Skeletal muscle satellite cell (primary cell): ENCODE data around the gene GSKIP.

Experiments
- H3K27me3 ChIP-seq: 2 replicates; pipeline ENCODE4 v1.7.0; 2013; ENCODE audit warnings: low read length; ENCODE audit not compliant: control insufficient read depth, insufficient read depth
- H3K36me3 ChIP-seq: 2 replicates; pipeline ENCODE4 v1.7.0; 2013; ENCODE audit warnings: mild to moderate bottlenecking, control low read depth, low read length; ENCODE audit not compliant: insufficient read depth
- H3K4me1 ChIP-seq: 2 replicates; pipeline ENCODE4 v1.7.0; 2013; ENCODE audit warnings: low read length; ENCODE audit not compliant: control insufficient read depth, insufficient read depth
- H3K4me2 ChIP-seq: 2 replicates; pipeline ENCODE4 v1.7.0; 2013; ENCODE audit warnings: mild to moderate bottlenecking, low read length
- H3K4me3 ChIP-seq: 2 replicates; pipeline ENCODE4 v1.7.0; 2013; ENCODE audit warnings: low read length
- H3K9ac ChIP-seq: 2 replicates; pipeline ENCODE4 v1.7.0; 2013; ENCODE audit warnings: mild to moderate bottlenecking, low read depth, low read length, moderate library complexity
- H3K9me3 ChIP-seq: replicated peaks from 2 replicates; pipeline ENCODE4 v1.7.0; 2013; ENCODE audit warnings: mild to moderate bottlenecking, control low read depth, low read length

GSKIP gene

GRCh38 chr14:96400495-96400894 lies 37.2 kb downstream of the GSKIP start:
- Histone ChIP-seq H3K9me3 (no peaks in the 10 kb centered on the region), H3K4me2 (no peak overlapping the region), H3K27me3 (peaks cover 13% of the 10 kb centered on the region), H3K36me3 (no peaks in the 10 kb centered on the region), H3K9ac (no peak overlapping the region), H3K4me3 (no peak overlapping the region), H3K4me1 (no peaks in the 10 kb centered on the region)

GRCh38 chr14:96403409-96403808 lies 40.1 kb downstream of the GSKIP start:
- Histone ChIP-seq H3K27me3 (peaks cover 13% of the 10 kb centered on the region), H3K36me3 (no peaks in the 10 kb centered on the region), H3K4me3 (no peak overlapping the region), H3K9ac (no peak overlapping the region), H3K4me2 (no peak overlapping the region), H3K4me1 (no peaks in the 10 kb centered on the region), H3K9me3 (no peaks in the 10 kb centered on the region)

DNA sequence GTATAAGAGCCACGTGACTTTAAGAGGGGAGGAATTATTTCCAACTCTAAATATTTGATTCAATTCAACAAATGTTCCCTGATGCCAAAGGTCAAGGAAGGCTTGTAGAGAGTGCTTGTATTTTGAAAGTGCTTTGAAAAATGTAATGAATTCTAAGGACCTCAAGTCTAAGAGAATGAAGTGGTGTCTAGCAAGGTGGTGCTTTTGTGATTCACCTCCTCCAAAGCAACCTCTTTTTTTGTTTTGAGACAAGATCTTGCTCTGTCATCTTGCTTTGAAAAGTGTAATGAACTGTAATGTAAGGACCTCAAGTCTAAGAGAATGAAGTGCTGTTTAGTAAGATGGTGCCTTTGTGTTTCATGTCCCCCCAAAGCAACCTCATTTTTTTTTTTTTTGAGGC lies 42.4 kb downstream of the GSKIP start:
- H3K9ac ChIP-seq = no peak overlapping the region
- H3K4me3 ChIP-seq = no peak overlapping the region
- H3K27me3 ChIP-seq = peaks cover 7% of the 10 kb centered on the region
- H3K36me3 ChIP-seq = no peaks in the 10 kb centered on the region
- no peaks in the 10 kb centered on the region for H3K9me3 ChIP-seq
- no peak overlapping the region for H3K4me2 ChIP-seq
- H3K4me1 ChIP-seq = no peaks in the 10 kb centered on the region

- H3K9ac ChIP-seq = no peak overlapping the region
- no peak overlapping the region for H3K4me2 ChIP-seq
- peaks cover 7% of the 10 kb centered on the region for H3K27me3 ChIP-seq
- H3K4me3 ChIP-seq = no peak overlapping the region
- no peaks in the 10 kb centered on the region for H3K4me1 ChIP-seq
- no peaks in the 10 kb centered on the region for H3K9me3 ChIP-seq
- H3K36me3 ChIP-seq = no peaks in the 10 kb centered on the region
These were observed 44.7 kb downstream of the GSKIP start for GRCh38 chr14:96407935-96408570.

- H3K4me2 ChIP-seq = no peak overlapping the region
- H3K27me3 ChIP-seq = peaks cover 9% of the 10 kb centered on the region
- no peaks in the 10 kb centered on the region for H3K4me1 ChIP-seq
- no peak overlapping the region for H3K4me3 ChIP-seq
- H3K9me3 ChIP-seq = no peaks in the 10 kb centered on the region
- no peak overlapping the region for H3K9ac ChIP-seq
- H3K36me3 ChIP-seq = no peaks in the 10 kb centered on the region
These were observed 45.3 kb downstream of the GSKIP start for GRCh38 chr14:96408608-96409007.

- no peaks in the 10 kb centered on the region for H3K36me3 ChIP-seq
- no peaks in the 10 kb centered on the region for H3K4me1 ChIP-seq
- H3K4me2 ChIP-seq = no peak overlapping the region
- H3K9me3 ChIP-seq = no peaks in the 10 kb centered on the region
- H3K9ac ChIP-seq = no peak overlapping the region
- peaks cover 16% of the 10 kb centered on the region for H3K27me3 ChIP-seq
- no peak overlapping the region for H3K4me3 ChIP-seq
These were observed 46.4 kb downstream of the GSKIP start for GRCh38 chr14:96409701-96410100.

DNA sequence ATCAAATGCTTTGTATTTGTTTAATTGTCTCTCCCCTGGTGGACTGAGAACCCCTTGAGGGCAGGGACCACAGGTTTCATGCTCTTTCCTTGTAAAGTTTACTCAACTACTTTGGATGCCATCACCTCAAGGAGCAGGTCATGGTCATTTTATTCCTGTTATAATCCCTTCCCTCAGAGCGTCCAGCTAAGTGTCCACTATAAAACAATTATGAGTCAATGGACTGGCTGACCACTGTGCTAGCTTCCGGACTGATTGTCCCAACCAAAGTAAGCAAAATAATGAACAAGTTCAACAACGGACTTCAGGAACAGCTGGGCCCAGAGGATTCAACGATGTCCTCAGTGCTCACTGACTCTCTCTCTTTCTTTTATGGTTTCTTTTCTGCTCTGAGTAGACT lies 46.8 kb downstream of the GSKIP start:
- Histone ChIP-seq H3K4me2 (no peak overlapping the region), H3K9me3 (no peaks in the 10 kb centered on the region)

DNA sequence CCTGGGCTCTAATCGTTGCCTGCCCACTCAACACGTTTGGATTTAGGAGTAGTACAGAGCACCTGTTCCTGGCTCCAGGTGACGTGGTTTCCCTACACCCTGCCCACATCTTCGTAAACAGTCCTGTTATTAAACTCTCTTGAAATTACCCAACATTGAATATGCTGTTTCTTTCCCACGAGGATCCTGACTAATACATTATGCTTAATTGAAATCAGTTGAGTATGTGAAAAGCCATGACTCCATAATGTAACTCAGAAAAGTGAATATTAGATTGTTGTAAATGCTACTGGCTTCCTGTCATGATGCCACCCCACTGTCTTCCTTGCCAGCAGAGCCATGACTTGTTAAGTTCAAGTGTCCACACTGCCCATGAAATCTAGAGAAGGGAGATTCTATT lies 50.2 kb downstream of the GSKIP start:
- Histone ChIP-seq H3K9me3 (no peaks in the 10 kb centered on the region), H3K36me3 (no peaks in the 10 kb centered on the region), H3K4me1 (no peaks in the 10 kb centered on the region), H3K9ac (no peak overlapping the region), H3K4me3 (no peak overlapping the region), H3K27me3 (peaks cover 16% of the 10 kb centered on the region), H3K4me2 (no peak overlapping the region)

More for the DNA sequence above, 46.8 kb downstream of the GSKIP start:
- Histone ChIP-seq H3K4me1 (no peaks in the 10 kb centered on the region), H3K4me3 (no peak overlapping the region), H3K27me3 (peaks cover 16% of the 10 kb centered on the region), H3K9ac (no peak overlapping the region), H3K36me3 (no peaks in the 10 kb centered on the region)

DNA sequence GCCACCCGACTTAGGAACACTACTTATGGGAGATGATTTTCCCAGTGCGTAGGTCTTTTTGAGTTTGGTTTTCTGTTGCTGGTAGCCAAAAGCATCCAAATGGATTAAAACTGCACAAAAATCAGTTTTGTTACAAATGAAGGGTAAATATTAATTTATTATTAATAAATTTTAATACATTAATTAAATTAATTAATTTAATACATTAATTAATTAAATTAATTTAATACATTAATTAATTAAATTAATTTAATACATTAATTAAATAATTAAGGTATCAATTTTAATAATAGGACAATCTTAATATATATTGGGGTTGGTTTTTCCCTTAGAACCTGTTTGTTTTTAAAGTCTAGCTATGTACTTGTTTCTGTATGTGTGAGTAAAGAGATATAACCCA lies 52.2 kb downstream of the GSKIP start:
- peaks cover 13% of the 10 kb centered on the region for H3K27me3 ChIP-seq
- H3K4me3 ChIP-seq = no peak overlapping the region
- H3K4me1 ChIP-seq = no peaks in the 10 kb centered on the region
- no peaks in the 10 kb centered on the region for H3K36me3 ChIP-seq
- H3K9me3 ChIP-seq = no peaks in the 10 kb centered on the region
- H3K4me2 ChIP-seq = no peak overlapping the region
- no peak overlapping the region for H3K9ac ChIP-seq

GRCh38 chr14:96416292-96416691 lies 53.0 kb downstream of the GSKIP start:
- H3K4me1 ChIP-seq = no peaks in the 10 kb centered on the region
- H3K9ac ChIP-seq = no peak overlapping the region
- peaks cover 19% of the 10 kb centered on the region for H3K27me3 ChIP-seq
- no peak overlapping the region for H3K4me2 ChIP-seq
- H3K9me3 ChIP-seq = no peaks in the 10 kb centered on the region
- H3K36me3 ChIP-seq = no peaks in the 10 kb centered on the region
- H3K4me3 ChIP-seq = no peak overlapping the region

DNA sequence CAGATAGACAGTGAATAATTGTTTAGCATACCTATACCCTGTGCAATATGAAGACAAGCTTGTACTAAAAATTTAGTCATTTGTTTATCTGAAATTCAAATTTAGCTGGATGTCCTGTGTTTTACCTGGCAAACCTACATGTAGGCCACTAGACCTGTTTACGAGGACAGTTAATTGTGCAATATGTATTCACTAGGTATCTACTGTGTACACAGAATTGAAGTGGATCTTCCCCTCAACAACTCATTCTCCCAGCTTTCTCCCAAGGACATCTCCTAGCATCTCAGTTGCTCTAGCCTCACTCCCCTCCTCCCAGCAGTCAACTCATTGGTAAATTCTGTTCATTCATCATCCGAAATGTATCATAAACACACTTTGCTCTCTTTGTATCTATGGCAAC lies 53.9 kb downstream of the GSKIP start:
- Histone ChIP-seq H3K4me3 (no peak overlapping the region), H3K27me3 (peaks cover 19% of the 10 kb centered on the region), H3K4me2 (no peak overlapping the region), H3K9me3 (no peaks in the 10 kb centered on the region), H3K4me1 (no peaks in the 10 kb centered on the region), H3K9ac (no peak overlapping the region), H3K36me3 (no peaks in the 10 kb centered on the region)

DNA sequence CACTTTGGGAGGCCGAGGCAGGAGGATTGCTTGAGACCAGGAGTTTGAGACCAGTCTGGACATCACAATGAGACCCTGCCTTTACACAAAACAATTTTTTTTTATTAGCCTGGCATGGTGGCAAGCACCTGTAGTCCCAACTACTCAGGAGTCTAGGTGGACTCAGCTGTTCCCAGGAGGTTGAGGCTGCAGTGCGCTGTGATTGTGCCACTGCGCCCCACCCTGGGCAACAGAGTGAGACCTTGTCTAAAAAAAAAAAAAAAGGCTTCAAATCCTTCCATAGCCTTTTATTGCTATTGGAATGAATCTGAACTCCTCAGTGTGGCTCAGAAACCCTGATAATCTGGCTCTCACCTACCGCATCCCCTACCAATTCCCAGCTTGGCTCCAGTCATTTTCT lies 54.7 kb downstream of the GSKIP start:
- no peaks in the 10 kb centered on the region for H3K36me3 ChIP-seq
- no peak overlapping the region for H3K4me3 ChIP-seq
- H3K9me3 ChIP-seq = no peaks in the 10 kb centered on the region
- no peaks in the 10 kb centered on the region for H3K4me1 ChIP-seq
- H3K4me2 ChIP-seq = no peak overlapping the region
- H3K27me3 ChIP-seq = peaks cover 15% of the 10 kb centered on the region
- no peak overlapping the region for H3K9ac ChIP-seq
